ENCODE data around the gene FBXO36. TPM values are rescaled to one million over a fixed set of nuclear protein-coding genes. Genes with fewer than 3 reads are reported as not detected.
"Not testable (repeated sequence)": the region's sequence is repeated elsewhere in the genome, so short reads cannot be mapped to it uniquely, and the experiment has no call there.

The FBXO36 gene
- total RNA-seq, 1 donor from 2014 or later = 1.8 TPM

DNA sequence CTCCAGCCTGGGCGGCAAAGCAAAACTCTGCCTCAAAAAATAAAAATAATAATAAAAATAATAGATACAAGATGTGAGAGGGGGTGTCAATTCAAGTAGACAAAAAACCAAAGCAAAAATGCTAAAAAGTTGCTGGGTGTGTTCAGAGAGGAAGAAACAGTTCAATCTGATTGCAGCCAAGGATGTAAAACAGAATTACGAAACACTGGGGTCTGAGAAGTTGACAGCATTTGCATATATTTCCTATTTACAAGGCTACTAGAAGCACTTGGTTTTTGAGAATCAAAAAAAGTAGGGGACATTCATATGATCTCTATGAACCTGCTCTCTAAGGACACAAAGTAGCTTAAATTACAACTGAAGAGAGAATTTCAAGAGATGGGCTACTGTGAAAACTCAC, 8.1 kb upstream of the FBXO36 start:
- no peak for ATAC-seq

DNA sequence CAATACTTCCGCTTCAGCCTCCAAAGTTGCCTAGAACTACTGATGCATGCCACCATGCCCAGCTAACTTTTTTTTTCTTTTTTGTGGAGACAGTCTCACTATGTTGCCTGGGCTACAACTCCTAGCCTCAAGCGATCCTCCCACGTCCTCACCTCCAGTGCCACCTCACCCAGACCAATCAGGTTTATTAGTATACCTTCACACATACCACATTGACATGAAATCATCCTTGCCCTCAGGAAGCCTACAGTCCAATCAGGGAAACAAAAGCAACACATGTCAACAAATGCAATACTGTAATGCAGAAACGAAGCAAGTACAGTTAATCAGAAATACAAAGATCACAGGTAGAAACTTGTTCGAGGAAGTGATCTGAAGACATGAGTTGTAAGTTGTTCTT, 4.5 kb upstream of the FBXO36 start:
- ATAC-seq = no peak

DNA sequence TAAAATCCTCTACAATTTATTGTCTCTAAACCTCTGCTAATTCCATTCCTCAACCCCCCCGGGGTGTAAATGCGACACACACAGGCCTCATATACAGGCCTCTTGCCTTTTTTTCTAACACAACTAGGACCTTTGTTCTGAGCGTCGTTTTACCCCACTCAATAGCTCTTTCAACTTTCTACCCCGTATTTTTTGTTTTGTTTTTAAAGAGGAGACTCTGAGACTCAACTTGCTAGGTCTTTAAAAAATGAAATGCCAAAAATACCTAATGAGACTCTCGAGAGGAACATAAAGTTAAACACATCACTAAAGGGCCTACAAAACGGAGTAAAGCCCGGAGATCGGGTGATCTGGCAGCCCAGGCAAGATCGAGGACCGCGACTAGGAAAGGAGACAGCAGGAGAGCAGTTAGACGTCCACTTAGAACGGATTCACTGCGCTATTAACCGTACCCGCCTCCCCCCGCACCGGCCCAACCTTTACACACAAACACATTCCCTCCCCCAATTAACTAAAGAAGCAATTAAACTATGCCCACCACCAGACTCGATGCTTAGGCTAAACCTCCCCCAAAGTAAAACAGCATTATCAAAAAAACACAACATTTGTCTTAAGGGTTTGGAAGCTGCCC, 2.2 kb upstream of the FBXO36 start:
- ATAC-seq = no peak

DNA sequence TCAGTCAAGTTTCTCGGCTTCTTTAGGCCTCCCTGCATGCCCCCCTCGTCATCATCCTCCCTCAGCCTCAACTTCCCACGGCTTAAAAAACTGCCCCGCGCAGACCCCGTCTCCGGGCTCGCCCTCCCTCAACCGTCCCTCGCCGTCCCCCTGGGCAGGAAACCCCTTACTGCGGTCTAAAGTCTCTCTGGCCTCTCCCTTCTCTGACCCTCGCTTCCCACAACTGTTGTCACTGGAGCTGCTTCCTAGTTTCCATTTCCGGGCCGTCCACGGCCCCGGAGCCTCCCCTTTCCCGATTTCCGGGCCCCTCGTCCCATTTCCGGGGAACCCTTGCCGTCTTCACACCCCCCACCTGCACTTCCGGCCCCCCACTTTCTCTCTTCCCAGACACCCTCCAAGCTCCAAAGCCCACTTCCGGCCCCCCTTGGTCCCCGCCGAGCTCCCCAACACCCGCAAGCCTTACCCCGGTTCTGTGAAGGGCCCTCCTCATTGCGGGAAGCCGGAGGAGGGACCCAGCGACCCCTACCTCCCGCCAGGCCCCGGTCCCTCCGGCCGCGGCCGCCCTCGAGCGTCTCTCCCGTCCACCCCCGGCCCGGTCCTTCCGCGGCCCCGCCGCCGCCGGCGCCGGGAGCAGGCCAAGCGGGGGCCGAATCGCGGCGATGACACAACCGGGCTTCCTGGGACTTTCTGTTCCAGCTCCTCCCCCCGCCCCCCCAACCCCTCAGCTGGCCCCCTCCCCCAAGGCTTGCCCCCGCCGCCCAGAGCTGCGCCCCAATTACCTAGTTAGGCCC, 1.0 kb upstream of the FBXO36 start:
- ATAC-seq = peak; percentile 55

DNA sequence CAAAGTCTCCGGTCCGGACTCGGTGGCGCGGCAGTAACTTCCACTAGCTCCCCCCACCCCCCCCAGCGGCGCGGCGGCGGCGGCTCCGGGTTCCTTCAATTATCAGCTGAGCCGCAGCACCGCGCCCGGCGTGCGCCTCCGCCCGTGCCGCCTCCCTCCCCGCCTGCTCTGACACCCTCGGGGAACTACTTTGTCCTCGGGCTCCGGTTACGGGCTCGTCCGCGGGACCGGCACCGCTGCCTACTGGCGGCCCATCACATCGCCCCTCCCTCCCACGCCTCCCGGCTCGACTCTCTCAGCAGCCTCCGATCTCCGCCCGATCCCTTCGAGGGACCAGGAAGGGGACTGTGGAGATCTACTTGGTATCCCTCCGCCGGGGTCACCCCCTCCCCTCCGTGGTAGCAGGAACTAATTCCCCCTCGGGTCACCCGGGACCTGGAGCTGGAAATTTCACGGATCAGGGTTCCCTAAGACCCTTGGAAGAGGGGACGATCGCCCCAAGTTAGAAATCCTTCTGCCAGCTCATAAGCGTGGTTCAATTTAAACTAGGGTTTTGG, 333 bp upstream of the FBXO36 start, which contains the start of gene TRIP12:
Gene TRIP12 (minus strand): TSS at position 118 of the 557 bp plus-strand sequence. CDS start 41,930 bp downstream, outside the sequence.
- ATAC-seq = peak; percentile 92

DNA sequence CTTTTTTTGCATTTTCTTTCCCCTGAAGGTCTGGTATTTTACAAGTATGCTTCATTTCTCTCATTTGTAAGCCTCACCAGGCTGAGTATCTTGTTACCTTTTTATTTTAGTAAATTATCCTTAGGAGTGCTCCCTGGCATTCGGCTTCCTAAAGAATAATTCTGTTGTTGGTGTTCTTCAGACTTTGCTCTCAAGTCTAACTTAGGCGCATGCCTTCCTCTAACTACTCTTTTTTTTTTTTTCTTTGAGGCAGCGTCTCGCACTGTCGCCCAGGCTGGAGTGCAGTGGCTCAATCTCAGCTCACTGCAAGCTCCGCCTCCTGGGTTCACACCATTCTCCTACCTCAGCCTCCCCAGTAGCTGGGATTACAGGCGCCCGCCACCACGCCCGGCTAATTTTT, 2.2 kb downstream of the FBXO36 start:
- ATAC-seq = not testable (repeated sequence)

DNA sequence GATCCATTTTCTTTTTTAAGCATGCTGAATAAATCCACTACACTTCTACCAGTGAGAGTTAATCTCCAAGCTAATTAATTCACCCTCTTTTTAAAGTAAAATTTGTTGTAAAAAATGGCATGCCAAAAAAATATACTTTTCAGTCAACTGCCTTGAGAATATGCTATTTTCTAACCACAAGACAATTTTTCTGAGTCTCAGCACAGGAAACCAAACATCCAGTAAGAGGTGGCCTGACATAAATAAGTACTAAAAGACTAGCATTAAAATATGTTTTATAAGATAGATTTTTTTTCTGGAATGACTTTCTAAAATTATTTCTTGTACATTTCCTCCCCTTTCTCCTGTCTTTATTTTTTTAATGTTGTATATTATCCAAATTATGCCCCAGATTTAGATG, 2.9 kb downstream of the FBXO36 start:
- ATAC-seq = no peak

DNA sequence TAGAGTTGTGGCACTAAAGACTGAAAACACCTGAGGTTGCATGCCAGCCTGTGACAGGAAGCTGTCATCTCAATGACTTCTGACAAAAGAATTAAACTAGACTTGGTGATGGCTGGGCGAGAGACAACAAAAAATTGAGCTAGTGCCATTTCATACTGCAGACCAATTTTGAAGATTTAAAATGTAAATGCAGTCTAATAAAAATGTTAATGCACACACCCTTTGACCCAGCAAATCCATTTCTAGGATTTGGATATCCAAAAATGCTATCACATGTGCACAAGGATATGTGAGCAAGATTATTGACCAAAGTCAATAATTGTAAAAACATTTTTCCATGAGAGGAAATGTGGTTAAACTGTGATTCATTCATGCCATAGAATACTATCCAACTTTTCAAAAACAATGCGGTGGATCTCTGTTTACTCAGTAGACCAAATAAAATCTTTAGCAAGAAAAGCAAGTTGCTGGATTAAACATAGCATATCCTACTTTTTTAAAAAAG, 5.6 kb downstream of the FBXO36 start:
- ATAC-seq = no peak

DNA sequence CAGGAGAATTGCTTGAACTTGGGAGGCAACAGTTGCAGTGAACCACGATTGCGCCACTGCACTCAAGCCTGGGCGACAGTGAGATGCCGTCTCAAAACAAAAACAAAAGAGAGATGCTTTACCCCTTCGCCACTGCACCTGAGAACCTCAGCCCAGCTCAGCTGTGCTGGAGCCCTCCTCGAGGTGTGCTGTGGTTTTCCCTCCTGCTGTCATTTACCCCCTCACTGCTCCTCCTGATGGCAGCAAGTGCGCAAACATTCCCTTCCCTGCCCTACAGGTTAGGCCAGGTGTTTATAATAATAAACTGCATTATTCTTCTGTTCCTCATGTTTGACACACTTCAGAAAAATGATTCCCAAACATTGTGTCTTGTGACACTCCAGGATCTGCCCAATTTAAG, 8.4 kb downstream of the FBXO36 start:
- peak; percentile 35 for ATAC-seq

DNA sequence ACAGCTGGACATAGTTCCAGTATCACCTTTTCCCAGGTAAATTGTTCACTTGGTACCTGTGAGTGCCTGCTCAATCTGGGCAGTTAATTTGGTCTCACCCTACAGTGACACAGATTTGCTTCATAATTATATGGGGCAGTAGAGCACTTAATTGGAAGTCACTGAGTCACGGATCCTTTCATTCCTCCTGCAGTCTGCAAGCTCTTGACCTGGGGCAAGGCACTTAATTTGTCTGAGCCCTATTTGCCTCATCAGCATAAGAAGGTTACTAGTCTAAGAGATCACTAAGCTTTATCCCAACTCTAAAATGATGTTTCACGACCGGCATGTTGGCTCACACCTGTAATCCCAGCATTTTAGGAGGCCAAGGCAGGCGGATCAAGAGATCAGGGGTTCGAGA, 8.9 kb downstream of the FBXO36 start:
- peak; percentile 67 for ATAC-seq

DNA sequence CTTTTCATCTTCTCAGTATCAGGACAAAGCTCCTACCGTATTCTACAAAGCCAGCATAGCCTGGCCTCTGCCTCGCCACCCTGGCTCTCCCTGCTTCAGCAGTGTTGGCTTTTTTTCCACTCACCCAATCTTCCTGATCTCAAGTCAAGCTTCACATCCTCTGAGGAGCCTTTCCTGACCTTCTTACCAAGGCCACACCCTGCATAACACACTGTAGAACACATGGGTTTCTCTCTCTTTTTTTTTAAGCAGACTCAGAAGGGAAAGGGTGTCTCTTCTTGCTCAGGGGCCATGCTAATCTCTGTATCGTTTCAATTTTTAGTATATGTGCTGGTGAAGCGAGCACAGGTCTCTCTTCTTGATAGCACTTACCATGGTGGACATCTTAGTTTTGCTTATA, 15.2 kb downstream of the FBXO36 start:
- ATAC-seq = no peak

DNA sequence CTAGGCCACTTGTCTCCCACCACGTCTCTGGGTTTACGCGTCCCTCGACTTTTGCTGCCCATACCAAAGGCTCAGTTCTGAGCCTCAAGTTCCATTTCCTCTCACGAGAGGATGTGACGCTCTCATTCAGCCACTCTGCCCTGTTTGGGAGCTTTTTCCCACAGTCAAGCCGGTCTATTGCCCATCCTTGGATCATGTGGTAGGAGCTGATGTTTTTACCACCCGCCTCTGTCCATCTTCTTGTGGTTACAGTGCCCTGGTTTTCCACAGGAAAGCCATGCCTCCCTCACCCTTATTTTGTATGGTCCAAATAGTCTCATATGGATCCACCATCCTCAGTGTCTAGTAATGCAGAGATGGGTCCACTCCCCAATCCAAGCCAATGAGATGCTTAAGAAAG, 20.4 kb downstream of the FBXO36 start:
- no peak for ATAC-seq

DNA sequence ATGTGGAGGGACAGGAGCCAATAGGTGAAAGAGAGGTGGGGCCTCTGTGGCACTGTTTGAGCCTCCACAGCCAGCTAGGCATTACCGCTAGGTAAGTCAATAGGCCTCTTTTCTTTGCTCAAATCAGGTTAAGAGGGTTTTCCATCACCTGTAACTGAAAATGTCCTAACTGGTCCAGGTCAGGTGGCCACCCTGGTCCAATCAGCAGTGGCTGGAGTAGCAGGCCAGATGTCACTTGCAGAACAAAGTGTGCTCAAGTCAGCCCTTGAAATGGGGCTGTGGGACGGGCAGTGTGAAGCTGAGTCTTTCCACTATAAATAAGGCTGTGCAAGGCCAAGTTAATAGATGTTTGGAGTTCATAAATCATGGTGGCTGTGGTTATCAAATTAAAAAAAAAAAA, 20.9 kb downstream of the FBXO36 start:
- ATAC-seq = no peak

DNA sequence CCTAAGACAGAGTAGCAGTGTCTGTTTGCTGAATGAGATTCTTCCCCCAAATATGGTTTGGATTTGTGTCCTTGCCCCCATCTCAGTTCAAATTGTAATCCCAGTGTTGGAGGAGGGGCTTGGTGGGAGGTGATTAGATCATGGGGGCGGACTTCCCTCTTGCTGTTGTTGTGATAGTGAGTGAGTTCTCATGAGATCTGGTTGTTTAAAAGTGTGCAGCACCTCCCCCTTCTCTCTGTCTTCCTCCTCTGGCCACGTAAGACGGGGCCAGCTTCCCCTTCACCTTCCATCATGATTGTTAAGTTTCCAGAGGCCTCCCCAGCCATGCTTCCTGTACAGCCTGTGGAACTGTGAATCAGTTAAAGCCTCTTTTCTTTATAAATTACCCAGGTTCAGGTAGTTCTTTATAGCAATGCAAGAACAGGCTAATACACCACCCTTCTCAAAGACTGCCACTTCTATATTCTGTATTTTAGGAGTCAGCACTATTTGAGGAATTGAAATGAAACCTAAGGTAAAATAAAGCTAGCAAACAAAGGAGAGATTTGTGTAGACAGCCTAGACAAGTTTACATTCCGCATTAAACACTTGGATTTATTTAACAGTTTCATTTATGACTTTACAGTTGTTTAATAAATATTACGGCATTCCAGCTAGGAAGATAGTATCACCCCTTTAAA, 21.6 kb downstream of the FBXO36 start:
- ATAC-seq = no peak

DNA sequence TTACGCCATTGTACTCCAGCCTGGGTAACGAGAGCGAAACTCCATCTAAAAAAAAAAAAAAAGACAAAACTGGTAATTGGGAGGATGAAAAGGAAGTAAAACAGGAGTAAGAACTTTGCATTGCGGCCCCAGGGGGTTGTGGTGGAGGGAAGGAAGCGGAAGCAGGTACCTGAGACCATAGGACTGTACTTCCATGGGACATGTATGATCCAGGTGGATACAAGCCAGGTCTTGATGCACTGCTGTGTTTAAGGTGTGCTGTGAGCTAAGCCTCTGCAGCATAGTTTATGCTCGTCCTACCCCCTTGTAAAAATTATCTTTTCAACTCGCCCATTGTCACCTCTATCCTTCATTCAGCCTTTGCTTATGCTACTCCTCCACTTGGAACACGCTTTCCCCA, 23.7 kb downstream of the FBXO36 start:
- no peak for ATAC-seq

DNA sequence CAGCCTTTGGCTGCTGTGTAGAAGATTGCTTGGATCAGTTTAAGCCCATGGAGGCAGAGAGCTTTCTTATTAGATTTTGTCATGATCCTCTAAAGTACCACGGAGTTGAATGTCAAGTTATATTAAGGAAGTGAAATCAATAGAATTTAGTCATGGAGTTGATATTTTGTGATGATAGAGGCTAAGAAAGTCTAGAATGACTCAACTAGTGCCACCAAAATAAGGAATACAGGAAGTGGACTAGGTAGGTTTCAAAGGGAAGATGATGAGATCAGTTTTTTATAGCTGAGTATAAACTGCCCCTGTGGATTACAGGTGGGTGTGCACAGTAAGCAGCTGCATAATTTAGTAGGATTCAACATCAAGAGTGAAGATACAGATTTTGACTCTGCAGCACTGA, 25.2 kb downstream of the FBXO36 start:
- ATAC-seq = no peak

DNA sequence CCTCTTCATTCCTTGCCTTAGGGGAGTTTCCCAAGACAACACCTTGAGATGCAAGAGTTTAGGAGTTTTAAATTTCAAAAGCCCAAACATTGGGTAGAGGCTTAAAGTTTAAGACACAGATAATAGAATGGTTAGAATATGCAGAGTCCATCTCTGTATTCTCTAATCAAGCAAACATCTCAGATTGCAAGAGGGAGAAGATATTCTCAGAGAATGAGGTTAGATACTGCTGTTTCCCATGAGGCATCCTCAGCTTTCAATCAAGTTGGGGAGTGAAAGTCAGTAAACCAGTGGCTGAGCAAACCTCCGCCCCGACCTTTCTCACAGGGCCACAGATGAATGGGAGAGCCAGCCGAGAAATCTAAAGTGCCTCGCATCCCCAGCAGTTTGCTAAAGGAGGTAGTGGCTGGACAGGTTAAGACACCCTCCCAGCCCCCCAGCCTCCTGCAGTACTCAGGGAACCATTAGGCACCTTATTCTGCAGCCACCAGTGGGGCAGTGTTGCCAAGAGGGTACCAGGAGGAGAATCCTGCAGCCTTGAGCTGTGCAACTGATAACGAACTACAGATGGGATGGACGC, 30.0 kb downstream of the FBXO36 start:
- no peak for ATAC-seq

DNA sequence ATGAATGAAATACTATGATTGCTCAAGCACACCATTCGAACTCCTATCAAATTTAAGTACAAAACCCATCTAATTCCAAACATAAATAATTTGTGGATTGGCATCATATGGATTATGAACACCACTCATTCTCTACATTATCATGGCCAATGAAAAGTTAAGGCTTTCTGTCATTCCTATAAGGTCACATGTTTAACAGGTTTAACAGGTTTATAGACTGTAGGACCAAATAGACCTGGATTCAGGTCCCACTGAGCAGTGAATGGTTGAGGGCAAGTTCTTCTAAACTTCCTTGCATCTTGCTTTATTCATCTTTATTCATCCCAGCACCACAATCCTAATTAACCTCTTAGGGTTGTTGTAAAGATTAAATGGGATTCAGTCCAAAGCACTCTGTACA, 33.4 kb downstream of the FBXO36 start:
- ATAC-seq = no peak

DNA sequence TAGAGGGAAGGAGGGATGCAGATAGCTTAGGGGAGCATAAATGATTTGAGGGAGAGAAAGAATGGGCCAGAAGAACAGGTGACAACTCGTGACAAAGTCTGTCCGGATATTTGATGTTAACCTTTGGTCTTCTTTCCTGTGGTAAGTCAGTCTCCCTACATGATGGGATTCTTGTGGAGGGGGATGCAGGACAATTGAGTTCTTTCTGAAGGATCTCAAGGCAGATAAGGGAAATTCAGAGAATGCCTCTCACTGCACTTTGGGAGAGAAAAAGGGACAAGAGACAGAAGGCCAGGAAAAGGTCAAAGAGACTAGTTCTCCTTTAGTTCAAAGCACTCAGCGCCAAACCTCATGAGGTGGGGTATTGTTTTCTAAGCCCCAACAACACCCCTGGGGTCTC, 34.2 kb downstream of the FBXO36 start:
- ATAC-seq = no peak

DNA sequence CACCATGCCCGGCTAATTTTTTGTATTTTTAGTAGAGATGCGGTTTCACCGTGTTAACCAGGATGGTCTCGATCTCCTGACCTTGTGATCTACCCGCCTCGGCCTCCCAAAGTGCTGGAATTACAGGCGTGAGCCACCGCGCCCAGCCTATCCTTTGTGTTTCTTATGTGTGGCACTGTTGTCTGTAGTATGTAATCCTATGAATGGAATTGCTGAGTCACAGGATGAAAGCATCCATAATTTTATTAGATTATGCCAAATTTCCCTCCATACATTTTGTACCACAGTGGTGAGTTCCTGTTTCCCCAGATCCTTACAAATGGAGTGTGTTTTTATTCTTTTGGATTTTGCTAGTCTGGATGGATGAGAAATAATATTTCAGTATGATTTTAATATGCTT, 41.3 kb downstream of the FBXO36 start:
- ATAC-seq = not testable (repeated sequence)

DNA sequence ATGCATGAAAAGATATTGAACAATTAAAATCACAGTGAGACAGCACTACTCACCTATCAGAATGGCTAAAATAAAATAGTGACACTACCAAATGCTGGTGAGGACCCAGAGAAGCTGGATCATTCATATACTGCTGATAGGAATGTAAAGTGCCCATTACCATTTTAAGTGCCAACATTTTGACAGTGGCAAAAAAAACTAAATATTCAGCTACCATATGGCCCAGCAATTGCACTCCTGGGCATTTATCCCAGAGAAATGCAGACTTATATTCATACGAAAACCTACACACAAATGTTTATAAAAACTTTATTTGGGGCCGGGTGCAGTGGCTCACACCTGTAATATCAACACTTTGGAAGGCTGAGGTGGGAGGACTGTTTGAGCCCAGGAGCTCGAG, 47.6 kb downstream of the FBXO36 start:
- no peak for ATAC-seq

DNA sequence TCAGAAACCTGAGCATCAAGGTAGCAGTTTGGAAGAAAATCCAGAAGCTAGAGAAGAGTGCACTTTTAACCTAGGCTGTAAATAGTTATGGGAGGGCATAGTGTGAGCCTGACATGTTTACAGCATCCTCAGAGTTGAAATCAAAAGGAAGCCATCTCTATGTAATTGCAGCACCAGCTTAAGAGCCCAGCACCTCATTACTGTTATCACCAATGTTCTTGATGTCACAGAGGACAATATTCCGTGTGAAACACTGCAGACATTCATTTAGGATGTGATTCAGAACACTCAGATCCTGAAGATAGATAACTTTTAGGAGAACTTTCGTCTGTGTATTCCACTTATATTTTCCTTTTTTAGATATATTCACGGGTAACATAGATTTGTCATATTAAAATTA, 48.1 kb downstream of the FBXO36 start:
- ATAC-seq = no peak

DNA sequence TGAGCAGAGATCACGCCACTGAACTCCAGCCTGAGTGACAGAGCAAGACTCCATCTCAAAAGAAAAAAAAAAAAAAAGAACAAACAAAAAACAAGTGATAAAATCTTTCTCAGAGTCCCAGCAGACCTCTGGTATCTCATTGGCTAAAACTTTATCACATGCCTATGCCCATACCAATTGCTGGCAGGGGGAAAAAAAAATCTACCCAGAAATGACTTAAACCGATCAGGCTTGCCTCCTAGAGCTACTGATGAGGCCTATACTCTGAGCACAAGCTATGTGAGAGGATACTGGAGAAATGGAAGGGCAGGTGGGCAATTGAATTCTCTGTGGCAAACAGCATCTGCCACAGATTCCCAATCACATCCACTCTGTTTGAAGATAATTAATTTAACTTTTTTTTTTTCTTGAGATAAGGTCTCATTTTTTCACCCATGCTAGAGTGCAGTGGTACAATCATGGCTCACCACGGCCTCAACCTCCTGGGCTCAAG, 49.0 kb downstream of the FBXO36 start:
- ATAC-seq = no peak

Measured in esophagus mucosa (tissue), 1 donor.